H1 (cell line): ENCODE data around the gene EGF. TPM values are rescaled to one million over a fixed set of nuclear protein-coding genes. Genes with fewer than 3 reads are reported as not detected.

Experiments
- CTCF ChIA-PET: fragments of 300-600 bp; sonication (Branson Sonifier 250); formaldehyde crosslinking; loops from one replicate; lab custom pipeline; 2021; ENCODE audit not compliant: partially characterized antibody; lab: Charles Lee
- POLR2A ChIA-PET: fragments of 300-600 bp; sonication (Branson Sonifier 250); formaldehyde crosslinking; loops from one replicate; lab custom pipeline; 2021; ENCODE audit warnings: inconsistent platforms; ENCODE audit not compliant: partially characterized antibody; lab: Charles Lee
- DNase-seq, 2 experiments: peaks; one replicate each; pipeline versions ENCODE4 v3.0.0 to v3.0.0-alpha.2; 2010 to 2022; ENCODE audit warnings: low spot score in 2 of 2, low read depth in 1 of 2, mixed read lengths in 1 of 2
- FAIRE-seq: peaks from 2 replicates; lab custom pipeline; 2011; peaks lifted over from hg19 to GRCh38; lab: Jason Lieb, UNC
- H2AFZ ChIP-seq: 2 replicates; pipeline ENCODE4 v1.8.1; 2012; ENCODE audit warnings: low read length, inconsistent platforms
- H2AK5ac ChIP-seq: 2 replicates; pipeline ENCODE4 v1.6.1; 2013; ENCODE audit warnings: low read depth, low read length
- H2BK120ac ChIP-seq: replicated peaks from 2 replicates; pipeline ENCODE3; 2013; ENCODE audit warnings: low read depth, low read length, inconsistent platforms
- H2BK12ac ChIP-seq: 2 replicates; pipeline ENCODE4 v1.6.1; 2013; ENCODE audit warnings: low read depth, low read length
- H2BK15ac ChIP-seq: 2 replicates; pipeline ENCODE4 v1.6.1; 2013; ENCODE audit warnings: low read length
- H2BK20ac ChIP-seq: 2 replicates; pipeline ENCODE4 v1.6.1; 2013; ENCODE audit warnings: low read length
- H2BK5ac ChIP-seq: 2 replicates; pipeline ENCODE4 v1.6.1; 2013; ENCODE audit warnings: low read depth, low read length
- H3K14ac ChIP-seq: 2 replicates; pipeline ENCODE4 v1.6.1; 2013; ENCODE audit warnings: inconsistent platforms; ENCODE audit not compliant: insufficient read length
- H3K18ac ChIP-seq: 2 replicates; pipeline ENCODE4 v1.6.1; 2013; ENCODE audit warnings: low read length; ENCODE audit errors: extremely low read depth
- H3K23ac ChIP-seq: 2 replicates; pipeline ENCODE4 v1.6.1; 2013; ENCODE audit warnings: inconsistent platforms; ENCODE audit not compliant: insufficient read length
- H3K23me2 ChIP-seq: 2 replicates; pipeline ENCODE4 v1.6.1; 2013; ENCODE audit warnings: low read depth, low read length
- H3K27ac ChIP-seq: 2 replicates; pipeline ENCODE4 v1.6.1; 2011; ENCODE audit warnings: low read depth, low read length, inconsistent platforms
- H3K27me3 ChIP-seq, 4 experiments: replicated peaks in 1 of 4; 1 replicate in 1 of 4; 2 replicates in 3 of 4; pipeline versions ENCODE4 v1.6.1 to v1.8.1; 2011 to 2013; ENCODE audit warnings: low read length in 3 of 4, mild to moderate bottlenecking in 3 of 4, inconsistent platforms in 2 of 4, mixed read lengths in 2 of 4, moderate library complexity in 1 of 4; ENCODE audit not compliant: control insufficient read depth in 3 of 4, insufficient read depth in 3 of 4; ENCODE audit errors: extremely low read depth in 1 of 4
- H3K36me3 ChIP-seq, 4 experiments: 2 replicates each; pipeline versions ENCODE4 v1.6.1 to v1.8.1; 2011 to 2013; ENCODE audit warnings: mild to moderate bottlenecking in 4 of 4, low read length in 3 of 4, moderate library complexity in 2 of 4, control low read depth in 1 of 4, inconsistent platforms in 1 of 4; ENCODE audit not compliant: insufficient read depth in 4 of 4, control insufficient read depth in 2 of 4
- H3K4ac ChIP-seq: replicated peaks from 2 replicates; pipeline ENCODE3; 2013; ENCODE audit warnings: low read length, low read depth, mixed read lengths, inconsistent platforms; ENCODE audit not compliant: insufficient read length
- H3K4me1 ChIP-seq, 4 experiments: replicated peaks in 1 of 4; 1 replicate in 1 of 4; 2 replicates in 3 of 4; pipeline versions ENCODE4 v1.6.1 to v1.8.1; 2011 to 2013; ENCODE audit warnings: low read length in 3 of 4, inconsistent platforms in 2 of 4, mixed read lengths in 1 of 4; ENCODE audit not compliant: insufficient read depth in 4 of 4, control insufficient read depth in 3 of 4
- H3K4me2 ChIP-seq, 2 experiments: 2 replicates each; pipeline versions ENCODE4 v1.6.1 to v1.8.1; 2011 to 2013; ENCODE audit warnings: low read depth in 2 of 2, low read length in 2 of 2, control low read depth in 1 of 2, inconsistent platforms in 1 of 2, mild to moderate bottlenecking in 1 of 2; ENCODE audit not compliant: insufficient read depth in 1 of 2
- H3K4me3 ChIP-seq, 4 experiments: fragments of 200-600, 300-600 bp in 1 of 4; sonication (generic), shearing (Covaris generic), sonication (Bioruptor Twin) in 1 of 4; 2 replicates each; pipeline versions ENCODE4 v1.5.1 to v1.8.1; 2011 to 2016; ENCODE audit warnings: low read length in 4 of 4, low read depth in 3 of 4, control low read depth in 2 of 4, inconsistent platforms in 2 of 4, mild to moderate bottlenecking in 2 of 4, mixed read lengths in 1 of 4, moderate library complexity in 1 of 4; ENCODE audit not compliant: insufficient read depth in 2 of 4; ENCODE audit errors: extremely low read depth in 1 of 4
- H3K56ac ChIP-seq: replicated peaks from 2 replicates; pipeline ENCODE3; 2013; ENCODE audit warnings: low read depth, mild to moderate bottlenecking, mixed read lengths, low read length, inconsistent platforms; ENCODE audit not compliant: insufficient read length
- H3K79me1 ChIP-seq: 2 replicates; pipeline ENCODE4 v1.6.1; 2013; ENCODE audit warnings: low read depth, low read length, control low read depth
- H3K79me2 ChIP-seq, 2 experiments: 2 replicates each; pipeline versions ENCODE4 v1.6.1 to v1.8.1; 2012 to 2013; ENCODE audit warnings: low read length in 2 of 2, mild to moderate bottlenecking in 2 of 2, inconsistent platforms in 1 of 2; ENCODE audit not compliant: insufficient read depth in 2 of 2, control insufficient read depth in 1 of 2
- H3K9ac ChIP-seq, 4 experiments: replicated peaks in 1 of 4; 1 replicate in 1 of 4; 2 replicates in 3 of 4; pipeline versions ENCODE4 v1.6.1 to v1.8.1; 2011 to 2013; ENCODE audit warnings: low read depth in 3 of 4, low read length in 3 of 4, control low read depth in 2 of 4, mild to moderate bottlenecking in 2 of 4, moderate library complexity in 2 of 4, inconsistent platforms in 1 of 4; ENCODE audit errors: extremely low read depth in 1 of 4
- H3K9me3 ChIP-seq, 2 experiments: 2 replicates each; pipeline versions ENCODE4 v1.6.1 to v1.8.1; 2012 to 2013; ENCODE audit warnings: mild to moderate bottlenecking in 2 of 2, moderate library complexity in 2 of 2, control low read depth in 1 of 2, inconsistent platforms in 1 of 2, low read depth in 1 of 2, low read length in 1 of 2, mixed read lengths in 1 of 2; ENCODE audit not compliant: insufficient read depth in 2 of 2
- H4K20me1 ChIP-seq, 2 experiments: replicated peaks in 1 of 2; 2 replicates each; pipeline versions ENCODE3 to v1.8.1; 2011 to 2013; ENCODE audit warnings: inconsistent platforms in 2 of 2, low read length in 2 of 2, mild to moderate bottlenecking in 1 of 2; ENCODE audit not compliant: insufficient read depth in 2 of 2, control insufficient read depth in 1 of 2
- H4K5ac ChIP-seq: 2 replicates; pipeline ENCODE4 v1.6.1; 2013; ENCODE audit warnings: low read length, low read depth, mixed read lengths, inconsistent platforms; ENCODE audit not compliant: insufficient read length
- H4K8ac ChIP-seq: 2 replicates; pipeline ENCODE4 v1.8.0; 2013; ENCODE audit warnings: mild to moderate bottlenecking, moderate library complexity, low read length, inconsistent platforms; ENCODE audit not compliant: insufficient read depth; ENCODE audit errors: extremely low read depth
- H4K91ac ChIP-seq: replicated peaks from 2 replicates; pipeline ENCODE3; 2013; ENCODE audit warnings: low read length, mixed read lengths, inconsistent platforms; ENCODE audit not compliant: insufficient read length
- RBBP5 ChIP-seq: IDR thresholded peaks from 2 replicates; pipeline ENCODE4 v1.7.1; 2012; ENCODE audit warnings: low read depth, mild to moderate bottlenecking, inconsistent platforms, low read length, moderate library complexity, borderline replicate concordance
- SIX5 ChIP-seq: IDR thresholded peaks from 2 replicates; pipeline ENCODE4 v1.6.1; 2011; ENCODE audit warnings: mild to moderate bottlenecking, low read depth, low read length
- WGBS, 2 experiments: shearing (Covaris generic) in 1 of 2; methylation state at CpG; one replicate each; pipeline versions ENCODE4 v1.1.6 to v1.1.7; 2013 to 2015; ENCODE audit warnings: low lambda C conversion rate in 2 of 2, mixed read lengths in 2 of 2, inconsistent platforms in 1 of 2, low coverage in 1 of 2, missing lambda C conversion rate in 1 of 2; ENCODE audit not compliant: insufficient replicate concordance in 2 of 2, insufficient coverage in 1 of 2, insufficient read length in 1 of 2; ENCODE audit errors: extremely low coverage in 1 of 2, missing lambda C conversion rate in 1 of 2; 5-methylcytosine and 5-hydroxymethylcytosine counted together
- polyA plus RNA-seq, 7 experiments: library from polyadenylated mRNA; depleted of rRNA in 3 of 7; stranded (reverse) in 5 of 7; unstranded in 2 of 7; fragments of >200 nt in 5 of 7; fragments of 200-250 nt in 2 of 7; gene quantifications; 1 replicate in 5 of 7; 2 replicates in 1 of 7; 4 replicates in 1 of 7; pipeline versions ENCODE4 v1.2.1 to v1.2.3, GENCODE V29; 2011 to 2013; ENCODE audit warnings: missing spikeins in 2 of 7, mixed read lengths in 2 of 7
- total RNA-seq: library from RNA; stranded (reverse); fragmentation: NEBNext Ultra II Directional; extraction: Animal tissue kit (Norgen Biotek cat#: 25700); gene quantifications from 2 replicates; pipeline ENCODE4 v1.2.1, GENCODE V29; 2021

The EGF gene
- total and polyA plus RNA-seq, 2 of the 8 experiments (the other 6 are each of a cell fraction or from before 2014, with no cell fraction given) = 1.5 to 2.6 TPM

DNA sequence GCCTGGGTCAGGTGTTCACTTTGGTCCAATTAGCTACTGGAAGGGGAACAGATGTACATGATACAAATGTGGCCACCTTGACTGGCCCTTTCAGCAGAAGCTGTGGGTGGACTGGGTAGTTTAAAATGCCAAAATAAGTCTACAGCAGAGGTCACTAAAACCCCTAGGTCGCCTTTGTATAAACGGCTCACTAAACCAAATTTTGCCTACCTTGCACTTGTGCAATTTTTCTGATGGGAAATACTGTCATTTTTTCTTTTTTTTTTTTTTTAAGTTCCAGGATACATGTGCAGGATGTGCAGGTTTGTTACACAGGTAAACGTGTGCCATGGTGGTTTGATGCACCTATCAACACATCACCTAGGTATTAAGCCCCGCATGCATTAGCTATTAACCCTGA is 109.8 kb downstream of the EGF start:
- Histone ChIP-seq H3K4ac (no peak overlapping the region), H3K9me3 (no peaks in the 10 kb centered on the region), H3K23ac (no peak overlapping the region), H3K36me3 (no peaks in the 10 kb centered on the region), H3K23me2 (no peaks in the 10 kb centered on the region), H2BK5ac (no peak overlapping the region), H2AK5ac (no peak overlapping the region), H3K79me2 (no peaks in the 10 kb centered on the region), H4K20me1 (no peaks in the 10 kb centered on the region), H3K4me1 (peaks cover 0 to 3% (median 0%) of the 10 kb centered on the region in 4 experiments; a peak in 2 of 7 replicates), H2BK12ac (no peak overlapping the region), H4K91ac (no peak overlapping the region), H3K4me3 (no peak overlapping the region), H3K9ac (no peak overlapping the region), H2AFZ (no peak overlapping the region), H3K14ac (no peak overlapping the region), H3K18ac (no peak overlapping the region), H2BK15ac (no peak overlapping the region), H3K4me2 (no peak overlapping the region), H3K56ac (no peak overlapping the region), H4K5ac (no peak overlapping the region), H2BK20ac (no peak overlapping the region), H3K27ac (no peak overlapping the region), H2BK120ac (no peak overlapping the region), H4K8ac (no peak overlapping the region), H3K27me3 (no peaks in the 10 kb centered on the region), H3K79me1 (no peaks in the 10 kb centered on the region)
- CTCF ChIA-PET = interaction anchor here (0.6 to 4.4 kb wide), 6 partner anchors 17 to 292 kb away, joined by 3 to 32 read pairs (median 8); partner anchors contain the start of gene PLA2G12A
- POLR2A ChIA-PET = no interaction called here
- FAIRE-seq (no peak), DNase-seq (no peak)
- WGBS, 2 experiments = 98% methylated on average over 4 of the region's 4 CpGs; no CpG with 5 or more reads in 1 of the 2 experiments
- TF ChIP-seq RBBP5 (no peak), SIX5 (no peak)
